MCF 10A (cell line): ENCODE measurements around the gene SLAMF9. TPM values are rescaled to one million over a fixed set of nuclear protein-coding genes. Genes with fewer than 3 reads are reported as not detected.
A peak's percentile ranks its signal among the peaks of the same experiment; 100 is the strongest.

ENCODE experiments used
- BruUV-seq: library from RNA; stranded (reverse); fragments of 400-500 nt; replicated peaks from 2 replicates; lab custom pipeline; 2021; lab: Mats Ljungman, UMichigan
- CTCF ChIA-PET: fragments of 300-600 bp; sonication (Branson Sonifier 250); formaldehyde crosslinking; extraction: SDS; loops from one replicate; lab custom pipeline; 2021; ENCODE audit warnings: antibody characterized with exemption, inconsistent platforms; lab: Yijun Ruan, JAX
- POLR2A ChIA-PET: fragments of 300-600, 350-650 bp; sonication (Branson Sonifier 250); formaldehyde crosslinking; extraction: SDS; loops from one replicate; lab custom pipeline; 2020; ENCODE audit warnings: antibody characterized with exemption, inconsistent platforms; lab: Yijun Ruan, JAX
- DNase-seq: peaks from one replicate; pipeline ENCODE4 v3.0.0-alpha.2; 2018; ENCODE audit not compliant: unreplicated experiment
- H3K27ac Mint-ChIP-seq: one replicate; pipeline ENCODE4 v1.8.0; 2022; ENCODE audit warnings: mild to moderate bottlenecking, low read depth, mixed read lengths; ENCODE audit not compliant: unreplicated experiment
- H3K27me3 Mint-ChIP-seq: one replicate; pipeline ENCODE4 v1.8.0; 2022; ENCODE audit warnings: mixed read lengths; ENCODE audit not compliant: insufficient read depth, unreplicated experiment
- H3K36me3 Mint-ChIP-seq: one replicate; pipeline ENCODE4 v1.8.0; 2022; ENCODE audit warnings: mild to moderate bottlenecking, moderate library complexity, mixed read lengths; ENCODE audit not compliant: insufficient read depth, unreplicated experiment
- H3K4me1 Mint-ChIP-seq: one replicate; pipeline ENCODE4 v1.8.0; 2022; ENCODE audit warnings: mixed read lengths; ENCODE audit not compliant: insufficient read depth, unreplicated experiment
- H3K4me3 Mint-ChIP-seq: one replicate; pipeline ENCODE4 v1.8.0; 2022; ENCODE audit warnings: mild to moderate bottlenecking, moderate library complexity, mixed read lengths; ENCODE audit not compliant: unreplicated experiment
- H3K9me3 Mint-ChIP-seq: one replicate; pipeline ENCODE4 v1.8.0; 2022; ENCODE audit warnings: mixed read lengths; ENCODE audit not compliant: unreplicated experiment
- CTCF ChIP-seq: fragments of 200-600 bp; IDR thresholded peaks from one replicate; pipeline ENCODE4 v1.8.0; 2022; ENCODE audit warnings: antibody characterized with exemption, mild to moderate bottlenecking; ENCODE audit not compliant: unreplicated experiment
- intact Hi-C: fragments of 100-400 bp; cut with micrococcal nuclease; formaldehyde crosslinking; loops from 2 replicates; pipeline ENCODE4 v1.14.1; 2022
- total RNA-seq: library from RNA; stranded (reverse); gene quantifications from 2 replicates; pipeline ENCODE4 v1.2.3, GENCODE V29; 2022

SLAMF9 gene
- total RNA-seq, 1 experiment from 2014 or later = not detected

- peak; percentile 5 for TF ChIP-seq CTCF
- peak overlapping the region; percentile 81 for H3K4me3 Mint-ChIP-seq
- peak; percentile 94 for DNase-seq
- H3K9me3 Mint-ChIP-seq = no peaks in the 10 kb centered on the region
- H3K4me1 Mint-ChIP-seq = peaks cover 51% of the 10 kb centered on the region
- H3K27me3 Mint-ChIP-seq = no peaks in the 10 kb centered on the region
- ChIA-PET CTCF (interaction anchor here (0.6 to 52.4 kb wide), 17 partner anchors 9 to 904 kb away, joined by 3 to 1675 read pairs (median 5); no protein-coding TSS in a partner anchor), POLR2A (interaction anchor here (0.6 to 4.5 kb wide), 31 partner anchors 8 to 833 kb away, joined by 3 to 62 read pairs (median 4); partner anchors contain the start of genes DUSP23, PEX19 and PIGM)
- H3K36me3 Mint-ChIP-seq = peaks cover 40% of the 10 kb centered on the region
- H3K27ac Mint-ChIP-seq = peak overlapping the region; percentile 99
- intact Hi-C loops = loop anchor here (5.0 kb wide), 1 partner anchor 328 kb away; no protein-coding TSS in a partner anchor
- BruUV-seq = TSS peak; percentile 72
Observed at GRCh38 chr1:159924025-159924790, 29.8 kb downstream of the SLAMF9 start.

- no TSS peak for BruUV-seq
- DNase-seq = peak; percentile 98
- POLR2A ChIA-PET = interaction anchor here (0.6 to 4.5 kb wide), 25 partner anchors 7 to 833 kb away, joined by 3 to 62 read pairs (median 4); partner anchors contain the start of genes DUSP23 and PIGM
- CTCF ChIA-PET = interaction anchor here (0.5 to 52.4 kb wide), 22 partner anchors 8 to 1921 kb away, joined by 3 to 1675 read pairs (median 4); no protein-coding TSS in a partner anchor
- H3K27ac Mint-ChIP-seq = peak overlapping the region; percentile 99
- H3K9me3 Mint-ChIP-seq = no peaks in the 10 kb centered on the region
- no peak for TF ChIP-seq CTCF
- intact Hi-C loops = loop anchor here (1.0 to 5.0 kb wide), 2 partner anchors 143 to 329 kb away; partner anchors contain the start of gene DUSP23
- H3K36me3 Mint-ChIP-seq = peaks cover 48% of the 10 kb centered on the region
- peaks cover 52% of the 10 kb centered on the region for H3K4me1 Mint-ChIP-seq
- no peaks in the 10 kb centered on the region for H3K27me3 Mint-ChIP-seq
- H3K4me3 Mint-ChIP-seq = peak overlapping the region; percentile 81
Observed at GRCh38 chr1:159923203-159924024, 30.6 kb downstream of the SLAMF9 start.

- ChIA-PET CTCF (interaction anchor here (0.5 to 52.4 kb wide), 19 partner anchors 7 to 761 kb away, joined by 3 to 1675 read pairs (median 4); no protein-coding TSS in a partner anchor), POLR2A (interaction anchor here (1.0 to 4.5 kb wide), 13 partner anchors 9 to 693 kb away, joined by 3 to 62 read pairs (median 4); partner anchors contain the start of genes DUSP23 and PIGM)
- H3K4me1 Mint-ChIP-seq = peaks cover 60% of the 10 kb centered on the region
- H3K27ac Mint-ChIP-seq = peak overlapping the region; percentile 99
- DNase-seq = no peak
- H3K27me3 Mint-ChIP-seq = no peaks in the 10 kb centered on the region
- BruUV-seq = no TSS peak
- H3K36me3 Mint-ChIP-seq = peaks cover 55% of the 10 kb centered on the region
- H3K9me3 Mint-ChIP-seq = no peaks in the 10 kb centered on the region
- no peak for TF ChIP-seq CTCF
- H3K4me3 Mint-ChIP-seq = peak overlapping the region; percentile 81
- intact Hi-C loops = loop anchor here (1.0 to 5.0 kb wide), 2 partner anchors 142 to 330 kb away; partner anchors contain the start of gene DUSP23
Observed at GRCh38 chr1:159922511-159923202, 31.4 kb downstream of the SLAMF9 start.
